ENCODE results near the gene EFNA3. TPM values are rescaled to one million over a fixed set of nuclear protein-coding genes. Genes with fewer than 3 reads are reported as not detected.

EFNA3 gene
- total RNA-seq, 1 experiment from 2014 or later, result 20.4 TPM

DNA sequence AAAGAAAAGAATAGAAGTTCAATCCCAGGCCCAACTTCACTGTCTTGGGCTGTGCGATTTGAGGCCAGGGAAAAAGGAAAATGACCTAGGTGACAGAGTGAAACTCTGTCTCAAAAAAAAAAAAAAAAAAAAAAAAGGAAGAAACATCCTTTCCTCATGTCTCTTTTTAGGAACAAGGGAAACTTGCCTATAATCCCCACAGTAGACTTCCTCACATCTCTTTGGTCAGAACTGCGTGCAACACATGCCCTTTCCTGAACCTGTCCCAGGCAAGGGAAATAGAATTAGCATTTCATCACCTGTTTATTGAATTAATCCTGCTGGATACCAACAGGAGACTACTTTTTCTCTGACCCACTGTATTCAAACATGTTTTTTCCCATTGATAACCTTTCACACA is 42.7 kb upstream of the EFNA3 start:
- ATAC-seq (no peak), DNase-seq (ENCODE audit: low read depth, low spot score) (no peak)
- RAD21 ChIA-PET (ENCODE audit: low non-redundant PET in 1 of 2, low total read pairs in 2 of 2, uncharacterized antibody in 2 of 2, unreplicated experiment in 2 of 2), result interaction anchor here in 1 of 2 experiments (0.6 kb wide), 1 partner anchor 10 kb away, joined by 3 read pairs; no protein-coding TSS in a partner anchor
- H4K20me1 ChIP-seq (ENCODE audit: insufficient read depth), result no peaks in the 10 kb centered on the region
- no peak overlapping the region for H3K4me3 ChIP-seq (replicated peaks in 1 of 2; ENCODE audit: low read depth in 1 of 2, low read length in 2 of 2)
- intact Hi-C loops (cut with micrococcal nuclease), result no loop called here
- H3K36me3 ChIP-seq (ENCODE audit: control insufficient read depth in 1 of 2, insufficient read depth in 2 of 2, low read length in 2 of 2), result no peaks in the 10 kb centered on the region
- no peaks in the 10 kb centered on the region for H3K79me2 ChIP-seq (ENCODE audit: insufficient read depth, low read length)
- H3K9ac ChIP-seq (ENCODE audit: low read length), result no peak overlapping the region
- no peak overlapping the region for H3K4me2 ChIP-seq (ENCODE audit: low read length)
- no TSS peak for BruUV-seq (replicated peaks)
- TF ChIP-seq, protein P1, sequence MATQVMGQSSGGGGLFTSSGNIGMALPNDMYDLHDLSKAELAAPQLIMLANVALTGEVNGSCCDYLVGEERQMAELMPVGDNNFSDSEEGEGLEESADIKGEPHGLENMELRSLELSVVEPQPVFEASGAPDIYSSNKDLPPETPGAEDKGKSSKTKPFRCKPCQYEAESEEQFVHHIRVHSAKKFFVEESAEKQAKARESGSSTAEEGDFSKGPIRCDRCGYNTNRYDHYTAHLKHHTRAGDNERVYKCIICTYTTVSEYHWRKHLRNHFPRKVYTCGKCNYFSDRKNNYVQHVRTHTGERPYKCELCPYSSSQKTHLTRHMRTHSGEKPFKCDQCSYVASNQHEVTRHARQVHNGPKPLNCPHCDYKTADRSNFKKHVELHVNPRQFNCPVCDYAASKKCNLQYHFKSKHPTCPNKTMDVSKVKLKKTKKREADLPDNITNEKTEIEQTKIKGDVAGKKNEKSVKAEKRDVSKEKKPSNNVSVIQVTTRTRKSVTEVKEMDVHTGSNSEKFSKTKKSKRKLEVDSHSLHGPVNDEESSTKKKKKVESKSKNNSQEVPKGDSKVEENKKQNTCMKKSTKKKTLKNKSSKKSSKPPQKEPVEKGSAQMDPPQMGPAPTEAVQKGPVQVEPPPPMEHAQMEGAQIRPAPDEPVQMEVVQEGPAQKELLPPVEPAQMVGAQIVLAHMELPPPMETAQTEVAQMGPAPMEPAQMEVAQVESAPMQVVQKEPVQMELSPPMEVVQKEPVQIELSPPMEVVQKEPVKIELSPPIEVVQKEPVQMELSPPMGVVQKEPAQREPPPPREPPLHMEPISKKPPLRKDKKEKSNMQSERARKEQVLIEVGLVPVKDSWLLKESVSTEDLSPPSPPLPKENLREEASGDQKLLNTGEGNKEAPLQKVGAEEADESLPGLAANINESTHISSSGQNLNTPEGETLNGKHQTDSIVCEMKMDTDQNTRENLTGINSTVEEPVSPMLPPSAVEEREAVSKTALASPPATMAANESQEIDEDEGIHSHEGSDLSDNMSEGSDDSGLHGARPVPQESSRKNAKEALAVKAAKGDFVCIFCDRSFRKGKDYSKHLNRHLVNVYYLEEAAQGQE (IDR thresholded peaks at IDR 0.05; ENCODE audit: low read depth), result no peak
- no peak for TF ChIP-seq CEBPB (IDR thresholded peaks at IDR 0.05; ENCODE audit: low read depth)
- no peak for TF ChIP-seq JUND (IDR thresholded peaks at IDR 0.05)
- no peak for TF ChIP-seq SRF (IDR thresholded peaks at IDR 0.05; ENCODE audit: low read depth)
- TF ChIP-seq EZH2 (IDR thresholded peaks at IDR 0.05), result no peak
- no peak for TF ChIP-seq CBX3 (IDR thresholded peaks at IDR 0.05; ENCODE audit: low read depth)
- TF ChIP-seq EGR1 (IDR thresholded peaks at IDR 0.05; ENCODE audit: low read depth), result no peak
- no peak for TF ChIP-seq FOSL1 (IDR thresholded peaks at IDR 0.05; ENCODE audit: low read depth)
- TF ChIP-seq, protein P2, sequence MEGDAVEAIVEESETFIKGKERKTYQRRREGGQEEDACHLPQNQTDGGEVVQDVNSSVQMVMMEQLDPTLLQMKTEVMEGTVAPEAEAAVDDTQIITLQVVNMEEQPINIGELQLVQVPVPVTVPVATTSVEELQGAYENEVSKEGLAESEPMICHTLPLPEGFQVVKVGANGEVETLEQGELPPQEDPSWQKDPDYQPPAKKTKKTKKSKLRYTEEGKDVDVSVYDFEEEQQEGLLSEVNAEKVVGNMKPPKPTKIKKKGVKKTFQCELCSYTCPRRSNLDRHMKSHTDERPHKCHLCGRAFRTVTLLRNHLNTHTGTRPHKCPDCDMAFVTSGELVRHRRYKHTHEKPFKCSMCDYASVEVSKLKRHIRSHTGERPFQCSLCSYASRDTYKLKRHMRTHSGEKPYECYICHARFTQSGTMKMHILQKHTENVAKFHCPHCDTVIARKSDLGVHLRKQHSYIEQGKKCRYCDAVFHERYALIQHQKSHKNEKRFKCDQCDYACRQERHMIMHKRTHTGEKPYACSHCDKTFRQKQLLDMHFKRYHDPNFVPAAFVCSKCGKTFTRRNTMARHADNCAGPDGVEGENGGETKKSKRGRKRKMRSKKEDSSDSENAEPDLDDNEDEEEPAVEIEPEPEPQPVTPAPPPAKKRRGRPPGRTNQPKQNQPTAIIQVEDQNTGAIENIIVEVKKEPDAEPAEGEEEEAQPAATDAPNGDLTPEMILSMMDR (IDR thresholded peaks at IDR 0.05 in 2 of 3, conservative IDR thresholded peaks at IDR 0.05 in 1 of 3; ENCODE audit: borderline replicate concordance in 1 of 3, insufficient read depth in 1 of 3, low read depth in 2 of 3, low read length in 2 of 3), result no peak
- TF ChIP-seq ELF1 (IDR thresholded peaks at IDR 0.05; ENCODE audit: borderline replicate concordance, low read depth), result no peak
- TF ChIP-seq RAD21 (IDR thresholded peaks at IDR 0.05; ENCODE audit: low read depth), result no peak
- no peak for TF ChIP-seq SP1 (IDR thresholded peaks at IDR 0.05; ENCODE audit: low read depth)
- TF ChIP-seq ZNF274 (IDR thresholded peaks at IDR 0.05; ENCODE audit: low read depth, low read length), result no peak
- TF ChIP-seq TCF7L2 (IDR thresholded peaks at IDR 0.05; ENCODE audit: borderline replicate concordance, extremely low read depth, insufficient read depth, insufficient read length), result no peak
- no peak for TF ChIP-seq ZFX (IDR thresholded peaks at IDR 0.05)
- TF ChIP-seq POLR2A (IDR thresholded peaks at IDR 0.05; ENCODE audit: borderline replicate concordance, extremely low read depth, insufficient read depth, insufficient read length), result no peak
- TF ChIP-seq, protein P3, sequence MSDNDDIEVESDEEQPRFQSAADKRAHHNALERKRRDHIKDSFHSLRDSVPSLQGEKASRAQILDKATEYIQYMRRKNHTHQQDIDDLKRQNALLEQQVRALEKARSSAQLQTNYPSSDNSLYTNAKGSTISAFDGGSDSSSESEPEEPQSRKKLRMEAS (IDR thresholded peaks at IDR 0.05), result no peak
- H3K9me2 ChIP-seq (ENCODE audit: insufficient read depth), result no peaks in the 10 kb centered on the region
- POLR2A ChIA-PET, result no interaction called here
- H3K27ac ChIP-seq (ENCODE audit: low read depth, low read length), result no peak overlapping the region
- H3K27me3 ChIP-seq (ENCODE audit: insufficient read depth, low read length), result no peaks in the 10 kb centered on the region
- no peaks in the 10 kb centered on the region for H3K9me3 ChIP-seq (ENCODE audit: control insufficient read depth in 1 of 2, insufficient read depth in 1 of 2, low read depth in 1 of 2, low read length in 2 of 2)
- peaks cover 0 to 11% of the 10 kb centered on the region in 2 experiments; a peak in 2 of 4 replicates for H3K4me1 ChIP-seq (ENCODE audit: control insufficient read depth in 1 of 2, insufficient read depth in 2 of 2, low read length in 2 of 2)
- CTCF ChIA-PET, result interaction anchor here (0.6 kb wide), 1 partner anchor 40 kb away, joined by 3 read pairs; no protein-coding TSS in a partner anchor
- no peak overlapping the region for H2AFZ ChIP-seq (ENCODE audit: low read depth, low read length, poor library complexity, severe bottlenecking)

Measured in HCT116 (cell line).